Activated CD4-positive, alpha-beta T cell treated with anti-CD3 and anti-CD28 coated beads, Interleukin-2, amount 50 U/mL, for 4 hours (primary cell): ENCODE results near the gene ARR3.
"Not testable (repeated sequence)": the region's sequence is repeated elsewhere in the genome, so short reads cannot be mapped to it uniquely, and the experiment has no call there.

Experiments used
- DNase-seq, 2 experiments: peaks; one replicate each; pipeline ENCODE4 v3.0.0-alpha.2; 2020

The ARR3 gene

GRCh38 chrX:70281951-70282350, 13.8 kb downstream of the ARR3 start, which contains the start of gene RAB41:
TSS of gene RAB41 (plus strand) at chrX:70282172. CDS start at chrX:70282218, 46 bp downstream.
- DNase-seq, result no peak

DNA sequence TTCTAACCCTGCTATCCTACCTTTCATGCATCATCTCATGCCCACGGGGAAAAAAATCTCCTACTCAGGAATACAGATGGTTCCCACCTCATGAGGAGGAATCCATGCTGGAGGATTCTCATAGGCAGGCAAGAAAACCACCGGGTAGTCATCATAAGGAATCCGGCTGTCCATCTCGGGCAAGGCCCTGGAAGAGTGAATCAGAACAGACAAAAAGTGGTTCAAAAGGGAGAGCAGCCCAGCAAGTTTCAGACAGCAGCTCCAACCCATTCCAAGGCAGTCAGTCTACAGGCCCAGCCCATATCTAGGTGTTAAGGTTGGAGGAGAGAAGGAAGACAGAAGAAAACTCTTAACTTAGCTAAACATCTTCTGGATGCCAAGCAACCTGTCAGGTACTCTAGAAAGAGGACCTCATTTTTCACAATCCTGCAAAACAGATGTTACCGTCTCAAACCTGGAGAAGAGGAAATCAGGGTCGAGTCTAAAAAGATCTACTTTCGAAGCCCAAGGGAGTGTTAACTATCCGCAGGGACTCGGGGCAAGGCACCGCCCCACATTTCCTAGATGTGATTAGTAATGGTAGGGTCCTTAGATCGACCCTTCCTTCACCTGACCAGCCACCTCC, 21.1 kb downstream of the ARR3 start:
- DNase-seq, result no peak

GRCh38 chrX:70289793-70290770, 21.9 kb downstream of the ARR3 start, which contains the start of the genes KIF4A and PDZD11:
TSS of gene KIF4A (plus strand) at chrX:70290104. CDS start at chrX:70290459, 355 bp downstream.
TSS of gene PDZD11 (minus strand) at chrX:70289927. CDS start at chrX:70289341, 586 bp downstream.
- peak; percentile 44 to 50 for DNase-seq

- DNase-seq, result no peak
These were observed 24.7 kb downstream of the ARR3 start for GRCh38 chrX:70292788-70293187.

DNA sequence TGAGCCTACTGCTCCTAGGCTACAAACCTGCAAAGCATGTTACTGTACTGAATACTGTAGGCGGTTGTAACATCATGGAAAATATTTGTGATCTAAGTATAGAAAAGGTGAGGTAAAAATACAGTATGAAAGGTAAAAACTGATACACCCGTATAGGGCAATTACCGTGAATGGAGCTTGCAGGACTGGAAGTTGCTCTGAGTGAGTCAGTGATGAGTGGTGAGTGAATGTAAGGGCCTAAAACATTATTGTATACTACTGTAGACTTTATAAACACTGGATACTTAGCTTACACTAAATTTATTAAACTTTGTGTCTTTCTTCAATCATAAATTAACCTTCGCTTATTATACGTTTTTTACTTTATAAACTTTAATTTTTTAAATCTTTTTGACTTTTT, 25.5 kb downstream of the ARR3 start:
- DNase-seq, result no peak

- DNase-seq, result no peak
These were observed 33.6 kb downstream of the ARR3 start for GRCh38 chrX:70301716-70302115.

DNA sequence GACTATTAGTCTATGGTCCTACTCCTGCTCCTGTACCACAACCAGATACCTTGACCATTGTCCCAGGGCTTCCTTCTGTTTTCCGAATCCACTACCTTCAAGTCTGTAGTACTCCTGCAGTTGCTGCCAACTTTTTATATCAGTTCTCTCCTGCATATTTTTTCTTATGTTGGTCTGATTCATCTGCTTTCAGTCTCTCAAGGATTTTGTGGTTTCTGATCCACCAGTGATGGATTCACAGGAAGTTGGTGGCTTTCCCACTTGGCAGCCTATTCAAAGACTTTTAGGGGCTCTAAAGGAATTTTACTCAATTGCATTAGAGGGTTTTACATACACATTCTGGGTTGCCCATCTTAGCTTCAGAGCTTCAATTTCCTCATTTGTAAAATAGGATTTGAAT, 45.4 kb downstream of the ARR3 start:
- no peak for DNase-seq

GRCh38 chrX:70322784-70323183, 54.6 kb downstream of the ARR3 start:
- no peak for DNase-seq

- DNase-seq, result not testable (repeated sequence)
These were observed 55.5 kb downstream of the ARR3 start for GRCh38 chrX:70323628-70324027.

GRCh38 chrX:70324326-70324725, 56.2 kb downstream of the ARR3 start:
- DNase-seq, result no peak

- DNase-seq, result no peak
These were observed 63.0 kb downstream of the ARR3 start for GRCh38 chrX:70331161-70331560.
